GM12873 (cell line): ENCODE data around the gene UQCRFS1.

Experiments used
- TF ChIP-seq, protein P1 (sequence below): IDR thresholded peaks from 2 replicates; pipeline ENCODE4 v1.5.1; 2012; ENCODE audit warnings: low read depth, mild to moderate bottlenecking, moderate library complexity, low read length, control low read depth; ENCODE audit not compliant: insufficient read depth; ENCODE audit errors: missing control alignments

The UQCRFS1 gene

DNA sequence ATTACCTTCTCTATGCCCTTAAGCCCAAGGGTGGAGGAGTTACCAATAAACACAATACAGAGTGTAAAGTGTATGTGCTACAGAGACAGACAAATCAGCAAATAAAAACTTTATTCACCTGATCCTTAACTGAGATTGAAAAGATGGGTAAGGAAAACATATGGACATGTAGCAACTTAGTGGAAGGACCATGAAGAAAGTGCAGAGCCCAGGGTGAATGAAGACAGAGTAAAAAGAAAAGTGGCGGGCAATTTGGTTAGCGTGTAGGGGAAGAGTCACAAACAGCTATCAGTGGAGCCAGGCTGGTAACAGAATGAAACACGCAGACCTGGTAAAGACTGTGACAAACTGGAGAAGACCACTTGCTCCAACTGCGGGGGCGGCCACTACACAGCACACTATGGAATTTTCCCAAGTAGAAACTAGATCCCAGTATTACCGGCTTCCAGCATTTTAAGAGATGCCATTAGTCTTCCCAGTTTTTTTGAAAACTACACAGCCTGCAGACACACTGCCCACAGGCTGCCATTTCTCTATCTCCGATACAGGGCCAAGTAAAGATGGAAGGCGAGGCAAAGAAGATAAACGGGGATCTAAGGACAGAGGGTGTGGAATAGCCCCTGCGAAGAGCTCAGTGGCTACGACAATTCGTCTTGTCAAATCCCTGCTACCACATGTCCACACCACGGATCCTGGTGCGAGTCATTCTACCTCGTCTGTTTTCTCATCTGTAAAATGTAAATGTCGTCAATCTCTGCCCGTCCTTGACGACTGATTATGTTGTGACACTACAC is 1.2 kb downstream of the UQCRFS1 start:
- TF ChIP-seq, protein P1, sequence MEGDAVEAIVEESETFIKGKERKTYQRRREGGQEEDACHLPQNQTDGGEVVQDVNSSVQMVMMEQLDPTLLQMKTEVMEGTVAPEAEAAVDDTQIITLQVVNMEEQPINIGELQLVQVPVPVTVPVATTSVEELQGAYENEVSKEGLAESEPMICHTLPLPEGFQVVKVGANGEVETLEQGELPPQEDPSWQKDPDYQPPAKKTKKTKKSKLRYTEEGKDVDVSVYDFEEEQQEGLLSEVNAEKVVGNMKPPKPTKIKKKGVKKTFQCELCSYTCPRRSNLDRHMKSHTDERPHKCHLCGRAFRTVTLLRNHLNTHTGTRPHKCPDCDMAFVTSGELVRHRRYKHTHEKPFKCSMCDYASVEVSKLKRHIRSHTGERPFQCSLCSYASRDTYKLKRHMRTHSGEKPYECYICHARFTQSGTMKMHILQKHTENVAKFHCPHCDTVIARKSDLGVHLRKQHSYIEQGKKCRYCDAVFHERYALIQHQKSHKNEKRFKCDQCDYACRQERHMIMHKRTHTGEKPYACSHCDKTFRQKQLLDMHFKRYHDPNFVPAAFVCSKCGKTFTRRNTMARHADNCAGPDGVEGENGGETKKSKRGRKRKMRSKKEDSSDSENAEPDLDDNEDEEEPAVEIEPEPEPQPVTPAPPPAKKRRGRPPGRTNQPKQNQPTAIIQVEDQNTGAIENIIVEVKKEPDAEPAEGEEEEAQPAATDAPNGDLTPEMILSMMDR: no peak

DNA sequence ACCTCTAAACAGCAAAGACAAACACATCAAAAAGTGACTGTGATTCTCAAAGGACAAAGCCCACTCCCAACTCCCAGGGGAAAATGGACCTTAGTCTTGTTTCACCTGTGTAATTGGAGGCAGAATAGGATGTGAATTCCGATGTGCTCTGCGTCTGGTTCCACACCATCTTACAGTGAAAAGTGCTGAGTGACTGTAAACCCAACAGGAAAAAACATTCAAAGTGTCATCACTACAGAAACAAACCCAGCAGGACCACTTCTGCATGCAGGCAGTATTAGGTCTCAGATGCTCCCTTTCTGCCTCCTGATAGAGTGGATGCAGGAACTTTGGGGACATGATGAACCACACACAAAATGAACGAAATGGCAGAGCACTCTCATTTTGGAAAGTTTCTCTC is 6.5 kb downstream of the UQCRFS1 start:
- TF ChIP-seq, protein P1: no peak

DNA sequence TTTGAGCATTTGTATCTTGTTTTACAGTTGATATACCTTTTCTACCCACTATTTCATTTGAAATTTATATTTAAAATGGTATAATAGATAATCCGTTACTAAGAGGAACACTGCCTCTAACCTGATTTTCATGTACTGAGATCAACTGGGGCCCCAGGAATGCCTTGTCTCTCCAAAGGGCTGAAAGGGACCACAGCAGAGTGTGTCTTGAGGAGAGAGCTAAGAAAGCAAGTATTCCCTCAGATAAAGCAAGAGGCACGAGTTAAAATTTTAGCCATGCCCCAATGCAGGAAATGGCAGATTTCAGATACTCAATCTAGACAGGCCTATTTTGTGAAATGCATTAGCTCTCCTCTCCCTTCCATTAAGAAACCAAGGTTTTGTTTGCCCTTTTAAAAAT is 10.7 kb downstream of the UQCRFS1 start:
- TF ChIP-seq, protein P1: no peak

DNA sequence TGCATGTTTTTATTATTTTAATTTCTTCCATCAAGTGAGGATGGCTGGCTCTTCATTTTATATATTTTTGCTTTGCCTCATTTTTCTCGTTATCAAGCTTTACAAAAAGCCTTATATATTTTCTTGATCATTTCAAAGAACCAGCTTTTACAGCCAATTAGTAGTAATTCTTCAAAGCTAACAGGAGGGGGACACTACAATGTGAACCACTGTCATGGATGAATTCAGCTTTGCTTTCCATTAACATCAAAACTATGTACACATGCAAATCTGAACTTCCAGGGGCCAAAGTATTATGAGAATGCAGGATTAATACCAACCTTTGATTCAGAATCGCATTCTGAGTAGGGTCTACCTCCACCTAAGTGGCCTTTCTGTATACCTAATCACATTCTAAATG is 11.1 kb downstream of the UQCRFS1 start:
- TF ChIP-seq, protein P1: peak; percentile 7

DNA sequence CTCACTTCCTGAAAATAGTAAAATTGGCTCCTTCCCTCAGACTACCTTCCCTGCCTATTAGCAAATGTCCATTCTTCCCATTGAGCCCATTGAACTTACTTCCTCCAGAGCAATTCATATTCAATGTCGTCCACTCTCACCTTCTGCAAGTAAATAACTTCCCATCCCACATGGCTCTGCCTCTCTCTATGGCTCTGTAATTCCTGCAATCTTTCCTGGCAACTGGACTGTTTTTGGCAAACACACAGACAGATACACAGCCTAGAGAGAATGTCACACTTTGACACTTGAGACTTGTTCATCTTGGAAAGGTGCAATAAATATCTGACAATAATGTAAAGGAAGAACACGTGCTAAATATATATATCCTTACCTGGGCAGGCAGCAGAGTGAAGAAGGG is 18.3 kb downstream of the UQCRFS1 start:
- TF ChIP-seq, protein P1: no peak

DNA sequence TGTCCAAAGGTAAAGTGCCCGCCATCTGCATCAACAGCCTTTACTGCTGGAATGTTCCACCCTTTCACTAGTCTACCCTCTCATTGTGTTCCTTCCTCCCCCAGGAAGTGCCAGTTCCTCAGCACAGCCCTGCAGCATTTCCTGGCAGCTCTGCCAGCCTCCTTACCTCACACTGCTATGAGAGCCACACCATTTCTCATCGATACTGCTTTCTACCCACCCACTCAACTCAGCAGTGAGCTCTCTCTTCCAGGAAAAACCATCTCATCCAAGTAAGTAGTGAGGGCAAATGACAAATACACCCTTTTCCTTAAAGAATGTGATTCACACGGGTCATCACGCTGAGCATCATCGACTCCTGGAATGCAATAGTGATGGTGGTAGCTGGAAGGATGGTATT is 19.8 kb downstream of the UQCRFS1 start:
- TF ChIP-seq, protein P1: no peak

DNA sequence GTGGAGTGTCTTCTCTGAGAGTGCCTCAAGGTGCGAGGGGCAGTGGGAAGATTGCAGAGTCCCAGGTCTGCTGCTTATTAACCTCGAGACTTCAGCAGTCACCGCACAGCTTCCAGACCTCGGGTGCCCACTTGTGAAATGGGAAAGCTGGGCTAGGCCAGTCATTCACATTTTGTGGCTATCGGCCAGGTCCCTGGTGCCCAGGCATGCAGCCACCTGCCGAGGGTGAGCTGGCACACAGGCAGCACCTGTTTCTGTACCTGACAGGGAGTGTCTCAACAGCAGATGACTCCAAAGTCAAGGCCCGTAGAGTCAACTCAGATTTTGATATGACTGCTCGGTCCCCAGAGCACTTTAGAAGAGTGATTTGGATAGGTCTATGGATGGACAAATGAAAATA is 21.9 kb downstream of the UQCRFS1 start:
- TF ChIP-seq, protein P1: no peak
